K562 (cell line): ENCODE measurements around the gene SIK3. TPM values are rescaled to one million over a fixed set of nuclear protein-coding genes. Genes with fewer than 3 reads are reported as not detected.

Experiments
- ATAC-seq: fragments of 200-7000 bp; cut with Tn5 transposase; 3 replicates; pipeline ENCODE4 v1.9.1; 2020; ENCODE audit warnings: moderate library complexity
- BruUV-seq: library from RNA; stranded (reverse); fragments of 400-500 nt; replicated peaks from 2 replicates; lab custom pipeline; 2021; lab: Mats Ljungman, UMichigan
- CTCF ChIA-PET: fragments of 300-600 bp; formaldehyde crosslinking; extraction: SDS; loops from one replicate; lab custom pipeline; 2021; ENCODE audit warnings: low intra/inter-chr PET ratio; lab: Yijun Ruan, JAX
- POLR2A ChIA-PET: fragments of 300-600, 350-650 bp; sonication (Branson Sonifier 250); formaldehyde crosslinking; extraction: SDS; loops from one replicate; lab custom pipeline; 2021; ENCODE audit warnings: antibody characterized with exemption, inconsistent platforms; lab: Yijun Ruan, JAX
- DNase-seq, 4 experiments: peaks; one replicate each; pipeline versions ENCODE4 v3.0.0 to v3.0.0-alpha.2; 2011 to 2018; ENCODE audit warnings: low spot score in 3 of 4, mixed read lengths in 3 of 4; ENCODE audit errors: extremely low read depth in 1 of 4
- FAIRE-seq: peaks from 2 replicates; lab custom pipeline; 2011; peaks lifted over from hg19 to GRCh38; lab: Jason Lieb, UNC
- H2AFZ ChIP-seq: 2 replicates; pipeline ENCODE4 v1.6.0; 2011; ENCODE audit warnings: low read depth, low read length, control low read depth, inconsistent platforms
- H3K27ac ChIP-seq: fragments of 200-600 bp; 3 replicates; pipeline ENCODE4 v1.8.0; 2011; ENCODE audit warnings: low read depth, mild to moderate bottlenecking, control low read depth, inconsistent platforms, low read length, moderate library complexity, mixed read lengths; ENCODE audit errors: extremely low read depth
- H3K27me3 ChIP-seq, 2 experiments: fragments of 300-600 bp in 1 of 2; 2 replicates in 1 of 2; 3 replicates in 1 of 2; pipeline versions ENCODE4 v1.6.0 to v1.8.0; 2011; ENCODE audit warnings: inconsistent platforms in 2 of 2, low read length in 2 of 2, mild to moderate bottlenecking in 1 of 2, mixed read lengths in 1 of 2, moderate library complexity in 1 of 2; ENCODE audit not compliant: control insufficient read depth in 2 of 2, insufficient read depth in 2 of 2
- H3K36me3 ChIP-seq: fragments of 300-600 bp; 3 replicates; pipeline ENCODE4 v1.8.0; 2011; ENCODE audit warnings: mild to moderate bottlenecking, low read length, inconsistent platforms; ENCODE audit not compliant: control insufficient read depth, insufficient read depth
- H3K4me1 ChIP-seq, 2 experiments: fragments of 200-600 bp in 1 of 2; replicated peaks in 1 of 2; 2 replicates in 1 of 2; 3 replicates in 1 of 2; pipeline versions ENCODE4 v1.5.1 to v1.8.0; 2011; ENCODE audit warnings: inconsistent platforms in 2 of 2, low read length in 2 of 2, mild to moderate bottlenecking in 1 of 2, mixed read lengths in 1 of 2, moderate library complexity in 1 of 2; ENCODE audit not compliant: control insufficient read depth in 2 of 2, insufficient read depth in 2 of 2
- H3K4me2 ChIP-seq: 2 replicates; pipeline ENCODE4 v1.6.1; 2011; ENCODE audit warnings: low read length, control low read depth, inconsistent platforms, mixed read lengths; ENCODE audit not compliant: insufficient read depth
- H3K4me3 ChIP-seq: fragments of 200-600 bp; sonication (generic), shearing (Covaris generic); 2 replicates; pipeline ENCODE4 v1.5.1; 2016; ENCODE audit warnings: control low read depth, inconsistent platforms
- H3K79me2 ChIP-seq: fragments of 200-600 bp; 3 replicates; pipeline ENCODE4 v1.8.0; 2011; ENCODE audit warnings: low read length, inconsistent platforms; ENCODE audit not compliant: control insufficient read depth, insufficient read depth
- H3K9ac ChIP-seq, 2 experiments: 2 replicates each; pipeline versions ENCODE4 v1.6.0 to v1.6.1; 2011; ENCODE audit warnings: low read depth in 2 of 2, low read length in 2 of 2, control low read depth in 1 of 2, inconsistent platforms in 1 of 2, mild to moderate bottlenecking in 1 of 2, mixed read lengths in 1 of 2; ENCODE audit not compliant: insufficient read depth in 1 of 2
- H3K9me1 ChIP-seq: one replicate; pipeline ENCODE4 v1.6.0; 2011; ENCODE audit warnings: inconsistent platforms, mild to moderate bottlenecking, low read length, moderate library complexity; ENCODE audit not compliant: control insufficient read depth, insufficient read depth
- H3K9me3 ChIP-seq: replicated peaks from 2 replicates; pipeline ENCODE4 v1.5.1; 2011; ENCODE audit warnings: low read depth, low read length, inconsistent platforms; ENCODE audit not compliant: control insufficient read depth, insufficient read depth
- H4K20me1 ChIP-seq: replicated peaks from 2 replicates; pipeline ENCODE4 v1.6.1; 2011; ENCODE audit warnings: low read length, inconsistent platforms, mixed read lengths; ENCODE audit not compliant: control insufficient read depth, insufficient read depth
- CEBPG ChIP-seq, 3 experiments: fragments of 200-800 bp in 1 of 3; sonication (Bioruptor generic) in 1 of 3; sonication (generic) in 1 of 3; formaldehyde crosslinking in 1 of 3; IDR thresholded peaks in 2 of 3; conservative IDR thresholded peaks in 1 of 3; 2 replicates each; pipeline versions ENCODE4 v1.6.1 to v1.8.0; 2016 to 2022; ENCODE audit warnings: missing compliant biosample characterization in 2 of 3, missing genetic modification characterization in 2 of 3, mild to moderate bottlenecking in 1 of 3, missing genetic modification reagents in 1 of 3
- FOXP1 ChIP-seq: sonication (generic); formaldehyde crosslinking; IDR thresholded peaks from 2 replicates; pipeline ENCODE4 v1.8.0; 2022; ENCODE audit warnings: mild to moderate bottlenecking, missing genetic modification reagents
- HMG20A ChIP-seq: fragments of 450-650 bp; formaldehyde crosslinking; conservative IDR thresholded peaks from 2 replicates; pipeline ENCODE4 v1.4.0; 2020; ENCODE audit warnings: mild to moderate bottlenecking, mixed read lengths
- HMGN3 ChIP-seq: IDR thresholded peaks from 2 replicates; pipeline ENCODE4 v1.6.1; 2011; ENCODE audit warnings: borderline replicate concordance, low read depth, mild to moderate bottlenecking, mixed read lengths, low read length; ENCODE audit not compliant: insufficient read length; ENCODE audit errors: extremely low read depth
- NFYB ChIP-seq: IDR thresholded peaks from 2 replicates; pipeline ENCODE4 v1.6.1; 2011; ENCODE audit warnings: mild to moderate bottlenecking, moderate library complexity; ENCODE audit not compliant: insufficient read length; ENCODE audit errors: extremely low read depth
- NR3C1 ChIP-seq: sonication (generic); formaldehyde crosslinking; IDR thresholded peaks from 2 replicates; pipeline ENCODE4 v1.8.1; 2022; ENCODE audit warnings: missing genetic modification reagents
- PTTG1 ChIP-seq: fragments of 450-650 bp; IDR thresholded peaks from 2 replicates; pipeline ENCODE4 v1.6.1; 2016; ENCODE audit warnings: low read depth, mild to moderate bottlenecking, missing genetic modification characterization, missing compliant biosample characterization
- RBBP5 ChIP-seq: fragments of 200-600 bp; sonication (generic); IDR thresholded peaks from 2 replicates; pipeline ENCODE4 v1.6.1; 2012; ENCODE audit warnings: borderline replicate concordance, mild to moderate bottlenecking, low read length, control low read depth, inconsistent platforms; ENCODE audit not compliant: insufficient read depth, poor library complexity, severe bottlenecking
- SIRT6 ChIP-seq: IDR thresholded peaks from one replicate; pipeline ENCODE4 v1.6.1; 2012; ENCODE audit warnings: low read depth, mild to moderate bottlenecking, control low read depth, inconsistent platforms, low read length, moderate library complexity
- TAF1 ChIP-seq: IDR thresholded peaks from 2 replicates; pipeline ENCODE4 v1.6.1; 2011; ENCODE audit warnings: mild to moderate bottlenecking, low read length, moderate library complexity; ENCODE audit not compliant: insufficient read depth, control insufficient read depth, severe bottlenecking; ENCODE audit errors: extremely low read depth
- ZNF354B ChIP-seq: fragments of 250-450 bp; sonication (Bioruptor Pico); IDR thresholded peaks from 2 replicates; pipeline ENCODE4 v1.4.0; 2020
- ZNF695 ChIP-seq: fragments of 450-650 bp; formaldehyde crosslinking; IDR thresholded peaks from 2 replicates; pipeline ENCODE4 v1.4.0; 2020; ENCODE audit warnings: mild to moderate bottlenecking, moderate library complexity
- ZNF77 ChIP-seq: fragments of 250-450 bp; sonication (Bioruptor Pico); IDR thresholded peaks from 2 replicates; pipeline ENCODE4 v1.5.0; 2020
- ZNF785 ChIP-seq: fragments of 250-450 bp; sonication (Bioruptor Pico); IDR thresholded peaks from 2 replicates; pipeline ENCODE4 v1.4.0; 2020; ENCODE audit warnings: mild to moderate bottlenecking
- WGBS: fragments of 100-300 bp; shearing (Covaris generic); methylation state at CpG from one replicate; pipeline ENCODE4 v1.1.6; 2016; ENCODE audit warnings: low coverage, mixed read lengths; ENCODE audit not compliant: insufficient coverage; ENCODE audit errors: missing lambda C conversion rate; 5-methylcytosine and 5-hydroxymethylcytosine counted together
- in situ Hi-C: fragments of 300-500 bp; cut with MboI; formaldehyde crosslinking; loops from 4 replicates; pipeline ENCODE4 v1.15.0; 2018; ENCODE audit warnings: inconsistent platforms, mixed read lengths
- intact Hi-C: fragments of 100-400 bp; cut with micrococcal nuclease; formaldehyde crosslinking; loops from 2 replicates; pipeline ENCODE4 v1.14.2; 2022
- polyA plus RNA-seq, 8 experiments: library from polyadenylated mRNA; depleted of rRNA in 4 of 8; stranded (reverse) in 5 of 8; unstranded in 3 of 8; fragments of >200 nt; fragmentation: Nextera tagmentation in 2 of 8; fragmentation: Illumina TruSeq in 1 of 8; extraction: Ambion mirVana in 2 of 8; extraction: Trizol in 1 of 8; gene quantifications; 2 replicates each; pipeline versions ENCODE4 v1.2.1 to v1.2.3, GENCODE V29; 2011 to 2014; ENCODE audit warnings: inconsistent platforms in 1 of 8, missing spikeins in 1 of 8
- total RNA-seq, 7 experiments: library from RNA; depleted of rRNA in 6 of 7; stranded (reverse); fragments of >200 nt in 6 of 7; fragmentation: Illumina TruSeq in 2 of 7; extraction: Trizol in 2 of 7; gene quantifications; 2 replicates each; pipeline versions ENCODE4 v1.2.1 to v1.2.3, GENCODE V29; 2011 to 2021; ENCODE audit warnings: low replicate concordance in 1 of 7
- TF ChIP-seq, protein P1 (sequence below): fragments of 450-650 bp; conservative IDR thresholded peaks from 2 replicates; pipeline ENCODE4 v1.6.1; 2016; ENCODE audit warnings: missing genetic modification characterization, low read depth, mild to moderate bottlenecking, control low read depth, missing compliant biosample characterization
- TF ChIP-seq, protein P2 (sequence below): sonication (generic); formaldehyde crosslinking; IDR thresholded peaks from 2 replicates; pipeline ENCODE4 v1.8.1; 2022; ENCODE audit warnings: missing genetic modification reagents
- TF ChIP-seq, protein P3 (sequence below): sonication (generic); formaldehyde crosslinking; IDR thresholded peaks from 2 replicates; pipeline ENCODE4 v1.8.1; 2023; ENCODE audit warnings: mild to moderate bottlenecking, missing genetic modification reagents

SIK3 gene
- total and polyA plus RNA-seq, 9 of the 15 experiments (the other 6 are each of a cell fraction or from before 2014, with no cell fraction given), result 1.6 to 21.6 (median 8.0) TPM

DNA sequence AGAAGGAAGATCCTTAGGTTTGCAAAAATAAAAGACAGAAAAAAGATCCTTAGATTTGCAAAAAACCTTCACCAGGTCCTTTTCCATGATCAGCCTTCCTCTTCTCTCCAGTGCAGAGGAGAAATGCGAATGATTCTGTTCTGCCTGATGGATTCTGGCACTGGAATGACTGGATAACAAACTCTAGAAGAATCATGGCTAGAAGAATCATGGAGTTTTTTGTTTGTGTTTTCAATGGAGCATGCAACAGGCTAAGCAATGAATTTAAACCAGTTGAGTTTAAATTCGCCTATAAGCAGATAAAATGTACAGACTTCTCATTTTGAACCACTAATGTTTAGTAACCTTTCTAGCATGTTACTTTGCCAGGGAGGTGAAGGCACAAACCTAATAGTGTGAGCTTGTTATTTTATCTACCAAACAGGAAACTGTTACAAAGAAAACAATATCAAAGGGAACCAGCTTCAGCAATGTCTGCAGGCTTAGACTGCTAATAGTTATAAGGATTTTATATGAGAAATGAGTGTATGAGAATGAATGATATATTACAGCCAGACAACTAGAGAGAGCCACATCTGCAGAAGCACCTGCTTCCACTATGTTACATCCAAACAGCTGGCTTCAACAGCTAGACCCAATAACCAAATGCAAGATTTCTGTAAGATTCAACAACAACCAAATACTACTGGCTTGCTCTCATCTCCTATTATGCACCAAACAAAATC lies 196.1 kb downstream of the SIK3 start:
- DNase-seq (no peak), FAIRE-seq (no peak), ATAC-seq (no peak)
- ChIA-PET POLR2A (interaction anchor here (0.6 kb wide), 1 partner anchor 226 kb away, joined by 4 read pairs; no protein-coding TSS in a partner anchor), CTCF (no interaction called here)
- no peaks in the 10 kb centered on the region for H3K27me3 ChIP-seq
- H3K79me2 ChIP-seq, result no peaks in the 10 kb centered on the region
- H3K4me3 ChIP-seq, result no peak overlapping the region
- no peak overlapping the region for H3K4me2 ChIP-seq
- no peaks in the 10 kb centered on the region for H3K9me1 ChIP-seq
- in situ Hi-C loops, result no loop called here
- H2AFZ ChIP-seq, result no peak overlapping the region
- intact Hi-C loops, result no loop called here
- H4K20me1 ChIP-seq, result no peaks in the 10 kb centered on the region
- no peak overlapping the region for H3K9ac ChIP-seq
- H3K27ac ChIP-seq, result no peak overlapping the region
- H3K36me3 ChIP-seq, result peaks cover 5% of the 10 kb centered on the region; the same call in 1 of the 3 replicates
- H3K4me1 ChIP-seq, result no peaks in the 10 kb centered on the region
- BruUV-seq, result no TSS peak
- WGBS, result 68% methylated on average over 2 of the region's 2 CpGs
- no peaks in the 10 kb centered on the region for H3K9me3 ChIP-seq
- TF ChIP-seq ZNF354B, result no peak
- TF ChIP-seq, protein P1, sequence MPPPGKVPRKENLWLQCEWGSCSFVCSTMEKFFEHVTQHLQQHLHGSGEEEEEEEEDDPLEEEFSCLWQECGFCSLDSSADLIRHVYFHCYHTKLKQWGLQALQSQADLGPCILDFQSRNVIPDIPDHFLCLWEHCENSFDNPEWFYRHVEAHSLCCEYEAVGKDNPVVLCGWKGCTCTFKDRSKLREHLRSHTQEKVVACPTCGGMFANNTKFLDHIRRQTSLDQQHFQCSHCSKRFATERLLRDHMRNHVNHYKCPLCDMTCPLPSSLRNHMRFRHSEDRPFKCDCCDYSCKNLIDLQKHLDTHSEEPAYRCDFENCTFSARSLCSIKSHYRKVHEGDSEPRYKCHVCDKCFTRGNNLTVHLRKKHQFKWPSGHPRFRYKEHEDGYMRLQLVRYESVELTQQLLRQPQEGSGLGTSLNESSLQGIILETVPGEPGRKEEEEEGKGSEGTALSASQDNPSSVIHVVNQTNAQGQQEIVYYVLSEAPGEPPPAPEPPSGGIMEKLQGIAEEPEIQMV, result no peak
- no peak for TF ChIP-seq ZNF785 (CRISPR knock-in tag)
- no peak for TF ChIP-seq HMGN3
- TF ChIP-seq TAF1, result no peak
- TF ChIP-seq ZNF695 (CRISPR knock-in tag), result no peak
- TF ChIP-seq, protein P2, sequence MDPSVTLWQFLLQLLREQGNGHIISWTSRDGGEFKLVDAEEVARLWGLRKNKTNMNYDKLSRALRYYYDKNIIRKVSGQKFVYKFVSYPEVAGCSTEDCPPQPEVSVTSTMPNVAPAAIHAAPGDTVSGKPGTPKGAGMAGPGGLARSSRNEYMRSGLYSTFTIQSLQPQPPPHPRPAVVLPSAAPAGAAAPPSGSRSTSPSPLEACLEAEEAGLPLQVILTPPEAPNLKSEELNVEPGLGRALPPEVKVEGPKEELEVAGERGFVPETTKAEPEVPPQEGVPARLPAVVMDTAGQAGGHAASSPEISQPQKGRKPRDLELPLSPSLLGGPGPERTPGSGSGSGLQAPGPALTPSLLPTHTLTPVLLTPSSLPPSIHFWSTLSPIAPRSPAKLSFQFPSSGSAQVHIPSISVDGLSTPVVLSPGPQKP (CRISPR knock-in tag), result no peak
- no peak for TF ChIP-seq CEBPG (CRISPR knock-in tag; IDR thresholded peaks at IDR 0.05)
- TF ChIP-seq CEBPG (tag; conservative IDR thresholded peaks at IDR 0.05 in 1 of 2, IDR thresholded peaks at IDR 0.05 in 1 of 2), result no peak
- TF ChIP-seq HMG20A (CRISPR knock-in tag), result no peak
- TF ChIP-seq FOXP1 (CRISPR knock-in tag), result no peak
- no peak for TF ChIP-seq SIRT6
- TF ChIP-seq PTTG1 (tag), result no peak
- TF ChIP-seq, protein P3, sequence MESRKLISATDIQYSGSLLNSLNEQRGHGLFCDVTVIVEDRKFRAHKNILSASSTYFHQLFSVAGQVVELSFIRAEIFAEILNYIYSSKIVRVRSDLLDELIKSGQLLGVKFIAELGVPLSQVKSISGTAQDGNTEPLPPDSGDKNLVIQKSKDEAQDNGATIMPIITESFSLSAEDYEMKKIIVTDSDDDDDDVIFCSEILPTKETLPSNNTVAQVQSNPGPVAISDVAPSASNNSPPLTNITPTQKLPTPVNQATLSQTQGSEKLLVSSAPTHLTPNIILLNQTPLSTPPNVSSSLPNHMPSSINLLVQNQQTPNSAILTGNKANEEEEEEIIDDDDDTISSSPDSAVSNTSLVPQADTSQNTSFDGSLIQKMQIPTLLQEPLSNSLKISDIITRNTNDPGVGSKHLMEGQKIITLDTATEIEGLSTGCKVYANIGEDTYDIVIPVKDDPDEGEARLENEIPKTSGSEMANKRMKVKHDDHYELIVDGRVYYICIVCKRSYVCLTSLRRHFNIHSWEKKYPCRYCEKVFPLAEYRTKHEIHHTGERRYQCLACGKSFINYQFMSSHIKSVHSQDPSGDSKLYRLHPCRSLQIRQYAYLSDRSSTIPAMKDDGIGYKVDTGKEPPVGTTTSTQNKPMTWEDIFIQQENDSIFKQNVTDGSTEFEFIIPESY (CRISPR knock-in tag), result no peak
- TF ChIP-seq NR3C1, result no peak
- no peak for TF ChIP-seq RBBP5
- TF ChIP-seq ZNF77 (CRISPR knock-in tag), result no peak
- TF ChIP-seq NFYB, result no peak
